GM21723 (cell line): Measurements from ENCODE around the gene ETFRF1.

Source experiments
- ATAC-seq: cut with Tn5 transposase; IDR thresholded peaks from one replicate; pipeline ENCODE4 v1.9.1; 2021; ENCODE audit warnings: mild to moderate bottlenecking, moderate library complexity; ENCODE audit not compliant: unreplicated experiment

Gene ETFRF1

GRCh38 chr12:25208554-25208953 is 13.5 kb downstream of the ETFRF1 start:
- no peak for ATAC-seq

GRCh38 chr12:25213338-25213737 is 18.3 kb downstream of the ETFRF1 start:
- no peak for ATAC-seq

DNA sequence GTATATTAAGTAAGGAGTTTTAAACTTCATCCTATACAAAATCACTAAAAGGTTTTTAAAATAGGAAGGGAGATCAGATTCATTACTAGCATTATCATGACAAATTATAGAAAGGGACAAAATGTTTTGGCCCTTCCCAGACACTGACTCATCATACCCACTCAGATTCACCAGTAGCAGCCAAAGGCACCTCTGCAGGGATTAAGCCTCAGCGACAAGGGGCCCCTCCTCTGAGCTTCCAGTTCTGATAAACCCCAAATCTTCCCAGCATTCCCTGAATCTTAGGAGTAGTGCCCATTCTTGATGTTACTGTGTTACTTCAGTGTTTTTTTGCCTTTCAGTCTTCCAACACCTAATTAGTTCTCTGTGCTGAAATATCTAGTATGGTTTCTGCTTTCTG is 41.2 kb downstream of the ETFRF1 start:
- ATAC-seq: no peak

- ATAC-seq: no peak
These were observed 41.6 kb downstream of the ETFRF1 start for GRCh38 chr12:25236626-25237025.

DNA sequence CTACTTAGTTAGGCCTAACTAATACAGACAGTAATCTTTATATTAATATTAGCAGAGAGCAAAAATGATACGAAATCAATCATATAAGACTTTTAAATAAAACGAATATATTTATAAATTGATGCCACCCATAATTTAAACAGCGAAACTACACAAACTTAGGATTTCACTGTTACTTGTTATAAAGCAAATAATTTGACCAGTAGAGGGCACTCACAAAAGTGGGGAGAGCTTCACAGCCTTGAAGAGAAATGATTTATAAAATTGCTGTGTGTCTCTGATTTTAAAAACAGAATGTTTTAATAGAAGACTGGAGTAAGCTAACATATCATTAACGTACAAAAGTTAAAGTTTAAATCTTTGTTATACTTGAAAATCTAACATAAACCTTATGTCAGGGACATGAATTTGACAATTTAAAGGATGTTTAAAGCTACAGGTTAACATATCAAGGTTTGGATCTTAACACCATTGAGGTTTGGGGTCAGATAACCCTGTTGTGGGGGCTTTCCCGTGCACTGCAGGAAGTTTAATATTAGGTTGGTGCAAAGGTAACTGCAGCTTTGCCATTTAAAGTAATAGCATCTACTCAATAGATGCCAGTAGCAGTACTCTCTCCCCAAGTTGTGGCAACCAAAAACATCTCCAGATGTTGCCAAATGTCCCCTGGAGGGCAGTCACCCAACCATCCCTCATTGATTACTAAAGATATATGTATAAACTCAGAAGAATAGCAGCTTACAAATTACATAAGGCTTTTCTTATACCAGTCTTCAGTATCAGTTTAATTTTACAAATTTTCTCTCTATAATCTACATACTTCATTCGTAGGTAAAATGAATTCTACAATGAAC is 46.4 kb downstream of the ETFRF1 start:
- no peak for ATAC-seq

DNA sequence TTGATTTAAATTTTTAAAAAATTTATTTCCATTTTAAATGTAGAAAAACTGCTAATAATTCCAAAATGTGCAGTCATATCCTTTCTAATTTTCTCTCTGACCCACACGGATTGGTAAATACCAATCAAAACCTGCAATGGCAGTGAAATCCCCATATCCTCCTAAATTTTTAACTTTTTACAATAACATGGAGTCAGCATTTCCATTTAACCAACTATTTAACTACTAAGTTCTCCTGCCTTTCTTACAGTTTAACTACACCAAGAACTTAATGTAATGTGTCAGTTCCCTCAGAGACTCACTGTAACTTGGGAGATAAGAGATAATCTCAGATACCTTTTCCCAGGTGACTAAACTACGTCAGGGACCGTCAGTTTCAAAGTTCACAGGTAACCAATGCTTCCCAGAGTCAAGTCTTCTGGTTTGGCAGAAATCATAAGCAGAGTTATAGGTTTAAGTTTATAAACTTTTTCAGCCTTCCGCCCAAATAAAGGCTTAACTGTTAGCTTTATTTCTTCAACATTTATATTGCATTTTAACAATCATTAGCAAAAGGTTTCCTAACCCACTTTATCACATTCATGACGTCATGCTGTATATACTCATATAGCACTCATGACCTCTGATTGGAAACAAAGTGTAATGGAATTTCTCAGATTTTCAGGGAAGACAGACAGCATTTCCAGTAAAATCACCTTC is 48.1 kb downstream of the ETFRF1 start:
- no peak for ATAC-seq

DNA sequence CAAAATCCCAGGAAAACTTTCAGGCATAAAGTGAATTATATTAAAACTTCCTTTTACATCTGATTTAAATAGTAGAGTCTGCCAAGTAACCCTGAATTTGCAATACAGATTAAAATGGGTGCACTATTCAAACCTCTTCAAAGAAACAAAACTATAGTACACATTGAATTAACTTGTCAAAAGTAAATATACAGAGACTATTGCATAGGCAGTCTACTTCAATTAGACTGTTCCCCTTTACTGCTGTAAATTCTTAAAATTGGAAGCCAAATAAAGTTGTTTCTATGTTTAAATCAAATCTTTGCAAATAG is 48.6 kb downstream of the ETFRF1 start:
- no peak for ATAC-seq

DNA sequence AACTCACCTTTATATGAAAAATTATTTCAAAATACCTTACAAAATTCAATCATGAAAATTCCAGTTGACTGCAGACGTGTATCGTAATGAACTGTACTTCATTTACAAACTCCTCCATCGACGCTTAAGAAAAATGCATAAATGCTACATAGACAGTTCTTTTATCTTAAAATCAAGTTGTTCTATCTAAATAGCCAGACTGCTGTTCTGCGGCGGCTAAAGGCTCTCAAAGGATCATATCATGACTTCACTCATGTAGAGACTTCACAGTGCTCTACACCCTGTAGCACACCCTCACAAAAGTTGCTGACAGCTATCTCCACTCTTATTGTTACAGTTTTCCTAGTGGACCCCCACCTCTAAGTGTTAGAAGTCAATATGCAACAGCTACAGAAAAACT is 50.5 kb downstream of the ETFRF1 start:
- ATAC-seq: no peak

DNA sequence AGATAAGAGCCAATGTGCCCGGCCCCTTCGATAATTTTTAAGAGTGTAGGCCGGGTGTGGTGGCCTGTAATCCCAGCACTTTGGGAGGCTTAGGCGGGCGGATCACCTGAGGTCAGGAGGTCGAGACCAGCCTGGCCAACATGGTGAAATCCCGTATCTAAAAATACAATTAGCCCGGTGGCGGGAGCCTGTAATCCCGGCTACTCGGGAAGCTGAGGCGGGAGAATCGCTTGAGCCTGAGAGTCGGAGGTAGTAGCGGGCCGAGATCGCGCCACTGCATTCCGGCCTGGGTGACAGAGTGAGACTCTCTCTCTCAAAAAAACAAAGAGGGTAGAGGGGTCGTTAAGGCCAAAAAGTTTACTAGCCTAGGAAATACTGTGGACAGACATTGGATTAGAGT is 53.1 kb downstream of the ETFRF1 start:
- ATAC-seq: no peak

DNA sequence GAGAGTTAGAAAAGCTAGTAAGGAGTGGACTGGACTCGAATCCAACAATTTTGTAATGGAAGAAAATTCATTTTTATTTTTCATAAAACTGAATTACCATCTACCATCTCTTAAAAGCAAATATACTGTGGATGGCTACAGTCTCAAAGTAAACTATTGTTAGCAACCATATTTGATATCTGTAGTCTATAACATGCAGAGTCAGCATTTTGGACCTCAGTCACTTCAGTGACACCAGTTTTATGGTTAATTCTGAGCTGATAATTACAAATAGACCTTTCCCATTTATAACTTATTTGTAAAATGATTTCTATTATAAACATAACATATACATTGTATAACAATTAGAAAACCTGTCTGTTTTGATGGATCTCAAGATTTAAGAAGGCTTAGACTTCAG is 53.7 kb downstream of the ETFRF1 start:
- no peak for ATAC-seq

DNA sequence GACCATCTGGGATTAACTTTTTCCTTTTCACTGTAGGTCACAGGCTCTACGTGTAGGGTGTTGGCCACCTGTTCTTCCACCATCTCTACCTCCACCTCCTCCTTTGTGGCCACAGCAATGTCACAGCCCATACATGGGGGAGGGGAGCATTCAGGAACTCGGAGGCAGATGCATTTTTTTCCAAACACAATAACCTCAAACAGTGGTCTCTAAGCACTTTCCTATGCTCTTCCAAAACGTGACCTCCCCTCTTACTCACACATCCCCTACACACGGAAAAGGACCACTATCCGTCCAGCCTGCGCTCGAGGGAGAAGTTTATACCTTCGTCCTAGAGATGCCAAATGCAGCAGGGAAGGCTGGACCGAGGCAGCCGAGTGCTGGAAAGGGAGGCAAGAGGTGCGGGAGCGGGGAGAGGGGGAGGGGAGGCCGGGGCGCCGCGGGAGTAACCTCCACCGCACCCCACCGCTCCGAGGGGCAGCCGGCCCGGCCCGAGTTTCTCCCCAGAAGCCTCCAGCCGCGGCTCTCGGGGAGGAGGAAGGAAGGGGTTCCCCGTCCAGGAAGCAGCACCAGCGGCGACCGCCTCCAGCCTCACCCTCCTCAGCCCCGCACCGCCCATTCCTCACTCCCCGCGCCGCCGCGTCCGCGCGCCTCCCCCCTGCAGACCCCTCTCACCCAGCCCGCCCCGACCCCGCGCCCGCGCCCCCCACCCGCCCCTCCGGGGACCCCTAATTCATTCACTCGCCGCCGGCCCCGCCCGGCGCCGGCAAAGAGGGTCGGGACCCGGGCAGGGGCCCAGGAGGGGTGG is 55.1 kb downstream of the ETFRF1 start:
- ATAC-seq: peak; percentile 39

- ATAC-seq: peak; percentile 81
These were observed 56.0 kb downstream of the ETFRF1 start, which contains the start of gene KRAS for GRCh38 chr12:25250744-25251730. Gene KRAS (minus strand): TSS chr12:25250929.

GRCh38 chr12:25251769-25252168 is 56.7 kb downstream of the ETFRF1 start:
- ATAC-seq: no peak

DNA sequence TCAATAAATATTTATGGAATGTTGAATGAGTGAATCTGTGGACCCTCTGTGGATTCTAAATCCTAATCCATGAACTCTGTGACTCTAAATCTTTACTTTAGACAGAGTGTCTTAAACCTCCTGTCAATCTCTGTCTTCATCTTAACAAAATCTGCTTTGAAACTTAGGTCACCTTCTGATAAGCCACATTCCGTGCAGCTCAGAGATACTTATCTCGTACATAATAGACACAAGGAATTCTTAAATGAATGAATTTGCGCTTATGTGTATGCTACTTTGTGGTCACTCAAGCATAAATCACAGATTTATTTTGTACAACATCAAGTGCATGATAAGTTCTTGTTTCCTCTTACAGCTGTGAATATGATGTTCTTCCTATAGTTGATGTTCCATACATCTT is 57.9 kb downstream of the ETFRF1 start:
- ATAC-seq: no peak

DNA sequence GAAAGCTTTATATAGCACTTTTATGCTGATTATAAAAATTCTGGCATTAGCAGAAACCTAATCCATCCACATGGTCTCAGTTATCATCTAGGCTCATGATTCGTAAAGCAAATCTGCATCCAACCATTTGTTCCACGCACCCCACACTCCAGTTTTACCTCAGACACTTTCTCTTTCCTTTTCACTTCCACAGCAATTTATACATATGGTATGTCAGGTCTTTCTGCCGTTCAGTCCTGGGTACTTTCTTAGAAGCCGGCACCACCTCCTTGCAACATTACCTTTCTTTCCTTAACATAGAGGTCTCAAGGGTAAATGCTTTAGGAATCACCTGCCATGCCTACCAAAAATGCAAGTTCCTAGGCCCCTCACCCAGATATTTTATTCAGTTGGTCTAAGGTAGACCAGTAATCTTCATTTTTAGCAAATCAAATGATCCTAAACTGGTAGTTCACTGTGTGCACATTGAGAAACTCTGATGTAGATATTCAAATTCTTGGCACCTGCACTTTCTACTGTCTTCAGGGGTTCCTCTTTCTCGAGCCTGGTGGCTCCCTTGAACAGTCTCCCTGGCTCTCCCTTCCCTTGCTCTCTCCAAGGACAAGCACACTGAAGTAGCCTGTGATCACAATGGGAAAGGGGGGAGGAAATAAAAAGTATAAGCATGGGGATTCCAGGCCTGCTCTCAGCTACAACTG is 58.5 kb downstream of the ETFRF1 start:
- no peak for ATAC-seq

GRCh38 chr12:25254271-25254880 is 59.3 kb downstream of the ETFRF1 start:
- ATAC-seq: no peak
